Fibroblast of mammary gland (primary cell): Measurements from ENCODE around the gene BTK.

Experiments used
- DNase-seq: peaks from one replicate; pipeline ENCODE4 v3.0.0-alpha.2; 2010; ENCODE audit warnings: low read depth
- H3K4me3 ChIP-seq: 2 replicates; pipeline ENCODE4 v1.5.1; 2011; ENCODE audit warnings: low read depth, mild to moderate bottlenecking, low read length, moderate library complexity; ENCODE audit not compliant: control insufficient read depth
- TF ChIP-seq, protein P1 (sequence below): conservative IDR thresholded peaks from 2 replicates; pipeline ENCODE4 v1.5.1; 2011; ENCODE audit warnings: low read depth, low read length, inconsistent platforms; ENCODE audit not compliant: control insufficient read depth, insufficient read depth

The BTK gene

DNA sequence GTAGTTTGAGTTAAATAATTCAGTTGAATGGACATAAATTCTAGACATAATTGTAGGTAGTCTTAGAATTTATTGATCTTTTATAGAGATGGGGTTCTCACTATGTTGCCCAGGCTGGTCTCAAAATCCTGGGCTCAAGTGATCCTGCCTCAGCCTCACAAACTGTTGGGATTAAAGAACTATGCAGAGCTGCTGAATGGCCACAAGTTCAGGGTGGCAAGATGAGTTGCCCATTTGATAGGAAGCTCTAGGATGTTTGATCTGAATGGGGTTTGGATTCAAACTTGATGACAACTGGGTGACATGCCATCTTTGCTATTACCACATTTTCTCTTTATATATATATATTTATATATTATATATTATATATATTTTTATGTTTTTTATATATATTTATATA, 8.4 kb upstream of the BTK start:
- DNase-seq = no peak
- no peak overlapping the region for H3K4me3 ChIP-seq
- TF ChIP-seq, protein P1, sequence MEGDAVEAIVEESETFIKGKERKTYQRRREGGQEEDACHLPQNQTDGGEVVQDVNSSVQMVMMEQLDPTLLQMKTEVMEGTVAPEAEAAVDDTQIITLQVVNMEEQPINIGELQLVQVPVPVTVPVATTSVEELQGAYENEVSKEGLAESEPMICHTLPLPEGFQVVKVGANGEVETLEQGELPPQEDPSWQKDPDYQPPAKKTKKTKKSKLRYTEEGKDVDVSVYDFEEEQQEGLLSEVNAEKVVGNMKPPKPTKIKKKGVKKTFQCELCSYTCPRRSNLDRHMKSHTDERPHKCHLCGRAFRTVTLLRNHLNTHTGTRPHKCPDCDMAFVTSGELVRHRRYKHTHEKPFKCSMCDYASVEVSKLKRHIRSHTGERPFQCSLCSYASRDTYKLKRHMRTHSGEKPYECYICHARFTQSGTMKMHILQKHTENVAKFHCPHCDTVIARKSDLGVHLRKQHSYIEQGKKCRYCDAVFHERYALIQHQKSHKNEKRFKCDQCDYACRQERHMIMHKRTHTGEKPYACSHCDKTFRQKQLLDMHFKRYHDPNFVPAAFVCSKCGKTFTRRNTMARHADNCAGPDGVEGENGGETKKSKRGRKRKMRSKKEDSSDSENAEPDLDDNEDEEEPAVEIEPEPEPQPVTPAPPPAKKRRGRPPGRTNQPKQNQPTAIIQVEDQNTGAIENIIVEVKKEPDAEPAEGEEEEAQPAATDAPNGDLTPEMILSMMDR = no peak

DNA sequence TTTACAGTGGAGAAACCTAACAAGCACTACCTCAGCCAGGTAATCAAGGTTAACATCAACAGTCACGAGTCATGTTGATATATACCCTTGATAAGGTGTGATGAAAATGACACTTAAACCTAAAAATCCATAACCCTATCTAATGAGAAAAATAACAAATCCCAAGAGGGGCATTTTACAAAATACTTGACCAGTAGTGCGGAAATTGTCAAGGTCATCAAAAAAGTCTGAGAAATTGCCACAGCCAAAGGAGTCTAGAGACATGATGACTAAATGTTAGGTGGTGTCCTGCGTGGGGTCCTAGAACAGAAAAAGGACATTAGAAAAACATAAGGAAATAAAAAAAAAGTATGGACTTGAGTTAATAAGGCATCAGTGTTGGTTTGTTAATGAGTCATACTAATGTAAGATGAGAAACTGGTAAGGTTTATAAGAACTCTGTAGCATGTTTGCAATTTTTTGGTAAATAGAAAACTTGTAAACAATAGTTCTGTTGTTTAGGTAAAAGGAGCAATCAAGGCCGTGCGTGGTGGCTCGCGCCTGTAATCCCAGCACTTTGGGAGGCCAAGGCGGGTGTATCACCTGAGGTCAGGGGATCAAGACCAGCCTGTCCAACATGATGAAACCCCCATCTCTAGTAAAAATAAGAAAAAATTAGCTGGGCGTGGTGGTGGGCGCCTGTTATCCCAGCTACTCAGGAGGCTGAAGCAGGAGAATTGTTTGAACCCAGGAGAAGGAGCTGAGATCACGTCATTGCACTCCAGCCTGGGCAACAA, 7.7 kb upstream of the BTK start:
- H3K4me3 ChIP-seq = no peak overlapping the region
- DNase-seq = peak; percentile 31
- TF ChIP-seq, protein P1 = no peak

DNA sequence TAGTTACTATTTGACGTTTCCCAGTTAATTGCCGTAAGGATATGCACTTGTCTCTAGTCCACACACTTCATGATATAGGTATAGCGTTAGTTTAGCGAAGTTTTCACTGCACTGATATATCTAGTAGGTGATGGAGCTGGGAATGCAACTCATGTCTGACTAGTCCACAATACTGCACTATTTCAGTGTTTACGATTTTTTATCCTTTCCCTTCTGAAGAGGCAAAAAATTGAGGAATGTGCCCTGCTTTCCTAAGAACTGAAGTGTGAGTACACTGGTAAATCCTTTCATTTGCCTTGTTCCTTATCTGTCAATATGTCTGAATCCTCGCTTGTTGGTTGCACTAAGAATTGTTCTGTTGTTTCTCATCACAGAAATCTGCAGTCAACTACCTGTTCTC, 5.8 kb upstream of the BTK start:
- no peak for DNase-seq
- H3K4me3 ChIP-seq = peak overlapping the region; percentile 84
- TF ChIP-seq, protein P1 = no peak

DNA sequence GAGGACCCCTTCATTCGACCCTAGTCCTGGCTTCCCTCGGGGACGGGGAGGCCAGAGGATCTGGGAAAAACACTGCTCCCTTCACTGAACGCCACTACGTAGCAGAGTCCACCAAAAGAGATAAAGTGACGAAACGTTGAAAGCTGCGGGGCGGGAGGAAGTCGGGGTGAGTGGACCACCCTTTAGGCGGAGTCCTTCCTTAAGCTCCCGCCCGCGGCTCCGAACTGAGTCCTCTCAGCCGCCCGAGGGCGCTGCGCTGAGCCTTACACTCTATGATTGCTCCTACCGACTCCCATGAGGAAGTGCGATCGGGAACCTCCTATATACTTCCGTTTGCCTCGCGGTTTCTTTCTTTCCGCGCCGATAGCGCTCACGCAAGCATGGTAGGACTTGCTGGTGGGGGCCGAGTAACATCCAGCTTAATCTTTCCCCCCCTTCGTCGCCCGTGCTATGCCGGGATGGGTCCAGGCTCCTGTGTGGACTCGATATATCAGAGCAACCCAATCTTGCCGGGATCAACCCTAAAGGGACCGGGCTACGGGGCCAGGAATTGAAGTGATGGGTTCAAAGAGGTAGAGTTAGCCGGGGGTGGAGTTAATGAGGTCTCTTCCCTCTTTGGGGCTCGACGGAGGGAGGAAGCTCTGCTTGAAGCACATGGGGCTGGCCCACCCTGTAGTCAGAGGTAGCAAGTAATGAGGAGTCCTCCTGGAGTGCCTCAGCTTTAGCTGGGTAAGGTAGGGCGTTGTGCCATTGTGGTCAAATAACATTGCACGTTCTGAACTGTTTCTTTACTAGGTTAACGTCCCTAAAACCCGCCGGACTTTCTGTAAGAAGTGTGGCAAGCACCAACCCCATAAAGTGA, 4.9 kb upstream of the BTK start, which contains the start of gene RPL36A:
Gene RPL36A, plus strand, starts transcription at position 348 of the 862 bp plus-strand sequence. Its CDS starts 33 bp downstream, at position 381.
- peak within 1 kb of the TSS; percentile 84 for H3K4me3 ChIP-seq
- TF ChIP-seq, protein P1 = peak; percentile 63
- peak; percentile 90 for DNase-seq

DNA sequence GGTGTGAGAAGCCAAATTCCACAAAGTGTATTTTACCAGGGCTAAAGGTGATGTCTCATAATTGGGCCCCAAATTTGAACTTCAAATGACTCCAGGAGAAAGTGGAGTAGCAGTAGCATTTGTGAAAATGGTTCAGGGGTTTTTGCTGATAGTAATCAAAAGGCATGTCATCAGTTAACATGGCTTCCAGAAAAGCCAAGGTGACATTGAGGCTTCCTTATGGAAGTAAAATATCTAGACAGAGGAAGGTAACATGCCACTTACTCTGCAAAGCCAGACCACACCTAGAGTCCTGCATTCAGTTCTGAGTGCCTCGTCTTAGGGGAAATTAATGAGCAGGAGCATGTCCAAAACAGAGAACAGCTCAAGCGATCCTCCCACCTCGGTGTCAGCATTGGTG, 2.6 kb upstream of the BTK start:
- TF ChIP-seq, protein P1 = no peak
- H3K4me3 ChIP-seq = no peak overlapping the region
- no peak for DNase-seq

DNA sequence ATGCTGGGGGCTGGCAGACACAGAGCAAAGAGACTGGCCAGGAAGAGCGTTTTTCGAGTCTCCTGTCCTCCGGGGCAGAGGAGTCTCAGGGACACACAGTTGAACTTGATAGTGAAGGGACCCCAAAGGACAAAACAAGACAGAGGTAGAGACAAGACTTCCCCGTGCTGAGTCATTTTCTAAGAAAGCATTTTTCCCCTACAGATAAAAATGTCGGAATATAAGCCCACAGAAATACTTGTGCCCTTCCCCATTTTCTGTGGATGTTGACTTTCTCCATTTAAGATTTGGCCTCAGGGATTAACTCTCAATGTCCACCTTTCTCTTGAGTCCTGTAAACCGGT, 523 bp upstream of the BTK start:
- no peak overlapping the region for H3K4me3 ChIP-seq
- no peak for DNase-seq
- TF ChIP-seq, protein P1 = no peak
